ENCODE measurements around the gene APLF.

DNA sequence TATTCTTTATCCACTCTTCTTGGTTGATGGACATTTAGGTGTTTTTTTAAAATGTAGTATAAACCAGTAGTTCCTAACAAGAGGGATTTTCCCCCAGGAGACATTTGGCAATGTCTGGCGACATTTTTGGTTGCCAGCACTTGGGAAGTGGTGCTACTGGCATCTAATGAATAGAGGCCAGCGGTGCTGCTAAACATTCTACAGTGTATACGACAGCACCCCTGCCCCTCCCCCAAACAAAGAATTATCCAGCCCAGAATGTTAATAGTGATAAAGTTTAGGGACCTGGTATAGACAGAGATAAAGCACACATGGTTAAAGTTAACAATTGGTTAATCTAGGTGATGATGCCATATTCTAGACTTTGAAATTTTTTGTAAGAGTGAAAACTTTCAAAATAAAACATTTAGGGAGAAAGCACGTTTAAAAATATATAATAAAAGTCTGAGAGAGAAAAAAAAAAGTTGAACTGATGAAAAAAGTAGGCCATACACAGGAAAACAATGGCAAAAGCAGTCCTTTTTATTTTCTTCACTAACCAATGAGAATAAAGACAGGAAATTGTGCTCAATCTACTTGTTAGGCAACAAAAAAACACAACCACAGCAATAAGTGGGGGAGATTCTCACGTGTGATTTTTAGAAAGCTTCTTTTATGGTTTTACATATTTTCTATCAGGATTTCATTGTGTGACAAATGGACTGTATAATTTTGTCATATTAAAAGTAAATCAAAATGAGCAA, 15.1 kb upstream of the APLF start:
- TF ChIP-seq MAFK (IDR thresholded peaks at IDR 0.05; ENCODE audit: low read depth, low read length), result no peak
- no peak for TF ChIP-seq POLR2A (IDR thresholded peaks at IDR 0.05; ENCODE audit: control extremely low read depth in 1 of 2, low read depth in 2 of 2, low read length in 2 of 2)
- TF ChIP-seq, protein P1, sequence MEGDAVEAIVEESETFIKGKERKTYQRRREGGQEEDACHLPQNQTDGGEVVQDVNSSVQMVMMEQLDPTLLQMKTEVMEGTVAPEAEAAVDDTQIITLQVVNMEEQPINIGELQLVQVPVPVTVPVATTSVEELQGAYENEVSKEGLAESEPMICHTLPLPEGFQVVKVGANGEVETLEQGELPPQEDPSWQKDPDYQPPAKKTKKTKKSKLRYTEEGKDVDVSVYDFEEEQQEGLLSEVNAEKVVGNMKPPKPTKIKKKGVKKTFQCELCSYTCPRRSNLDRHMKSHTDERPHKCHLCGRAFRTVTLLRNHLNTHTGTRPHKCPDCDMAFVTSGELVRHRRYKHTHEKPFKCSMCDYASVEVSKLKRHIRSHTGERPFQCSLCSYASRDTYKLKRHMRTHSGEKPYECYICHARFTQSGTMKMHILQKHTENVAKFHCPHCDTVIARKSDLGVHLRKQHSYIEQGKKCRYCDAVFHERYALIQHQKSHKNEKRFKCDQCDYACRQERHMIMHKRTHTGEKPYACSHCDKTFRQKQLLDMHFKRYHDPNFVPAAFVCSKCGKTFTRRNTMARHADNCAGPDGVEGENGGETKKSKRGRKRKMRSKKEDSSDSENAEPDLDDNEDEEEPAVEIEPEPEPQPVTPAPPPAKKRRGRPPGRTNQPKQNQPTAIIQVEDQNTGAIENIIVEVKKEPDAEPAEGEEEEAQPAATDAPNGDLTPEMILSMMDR (IDR thresholded peaks at IDR 0.05; ENCODE audit: control extremely low read depth in 1 of 3, insufficient read depth in 1 of 3, low read depth in 1 of 3, low read length in 3 of 3), result no peak
- no peak for TF ChIP-seq PHF8 (conservative IDR thresholded peaks at IDR 0.05; ENCODE audit: low read depth, low read length)
- TF ChIP-seq GTF2F1 (IDR thresholded peaks at IDR 0.05; ENCODE audit: borderline replicate concordance, low read depth, low read length), result no peak
- TF ChIP-seq RAD21 (IDR thresholded peaks at IDR 0.05 in 1 of 2, conservative IDR thresholded peaks at IDR 0.05 in 1 of 2; ENCODE audit: low read depth in 2 of 2, low read length in 2 of 2), result no peak
- TF ChIP-seq BACH1 (IDR thresholded peaks at IDR 0.05; ENCODE audit: low read length), result no peak
